Measurements from ENCODE around the gene PRRX2.

DNA sequence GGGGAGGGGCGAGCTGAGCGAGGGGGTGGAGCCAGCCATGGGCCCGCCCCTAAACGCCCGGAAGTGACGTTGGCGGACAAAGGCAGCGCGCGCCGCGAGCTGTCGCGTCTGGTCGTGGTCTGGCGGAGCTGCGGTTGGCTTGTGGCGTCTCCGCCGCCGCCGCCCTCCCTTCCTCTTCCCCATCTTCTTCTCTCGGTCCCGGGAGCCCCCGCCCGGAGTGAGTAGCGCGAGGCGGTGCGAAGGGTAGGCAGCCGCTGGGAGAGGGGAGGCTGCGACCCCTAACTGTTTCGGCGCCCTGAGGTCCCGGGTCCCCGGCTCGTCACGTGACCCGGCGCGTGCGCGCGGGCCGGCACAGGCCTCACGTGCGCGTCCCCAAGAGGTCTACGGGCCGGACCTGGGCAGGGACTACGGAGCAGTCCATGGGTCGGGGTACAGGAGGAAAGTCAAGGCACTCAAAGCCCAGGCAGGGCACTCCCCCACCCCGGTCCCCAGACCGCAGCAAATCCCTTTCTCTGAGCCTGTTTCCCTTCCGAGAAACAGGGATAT, 39.3 kb upstream of the PRRX2 start, which contains the start of gene NTMT1:
- TF ChIP-seq, protein P1, sequence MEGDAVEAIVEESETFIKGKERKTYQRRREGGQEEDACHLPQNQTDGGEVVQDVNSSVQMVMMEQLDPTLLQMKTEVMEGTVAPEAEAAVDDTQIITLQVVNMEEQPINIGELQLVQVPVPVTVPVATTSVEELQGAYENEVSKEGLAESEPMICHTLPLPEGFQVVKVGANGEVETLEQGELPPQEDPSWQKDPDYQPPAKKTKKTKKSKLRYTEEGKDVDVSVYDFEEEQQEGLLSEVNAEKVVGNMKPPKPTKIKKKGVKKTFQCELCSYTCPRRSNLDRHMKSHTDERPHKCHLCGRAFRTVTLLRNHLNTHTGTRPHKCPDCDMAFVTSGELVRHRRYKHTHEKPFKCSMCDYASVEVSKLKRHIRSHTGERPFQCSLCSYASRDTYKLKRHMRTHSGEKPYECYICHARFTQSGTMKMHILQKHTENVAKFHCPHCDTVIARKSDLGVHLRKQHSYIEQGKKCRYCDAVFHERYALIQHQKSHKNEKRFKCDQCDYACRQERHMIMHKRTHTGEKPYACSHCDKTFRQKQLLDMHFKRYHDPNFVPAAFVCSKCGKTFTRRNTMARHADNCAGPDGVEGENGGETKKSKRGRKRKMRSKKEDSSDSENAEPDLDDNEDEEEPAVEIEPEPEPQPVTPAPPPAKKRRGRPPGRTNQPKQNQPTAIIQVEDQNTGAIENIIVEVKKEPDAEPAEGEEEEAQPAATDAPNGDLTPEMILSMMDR (conservative IDR thresholded peaks at IDR 0.05 in 1 of 2, IDR thresholded peaks at IDR 0.05 in 1 of 2; ENCODE audit: extremely low read depth in 1 of 2, insufficient read depth in 1 of 2, low read depth in 1 of 2, low read length in 2 of 2) = no peak
- no peak for TF ChIP-seq EZH2 (IDR thresholded peaks at IDR 0.05; ENCODE audit: borderline replicate concordance, low read length)

Data from mammary epithelial cell (primary cell).